Stimulated activated CD8-positive, alpha-beta memory T cell treated with anti-CD3 and anti-CD28 coated beads, Interleukin-12 subunit alpha, Interleukin-12 subunit beta, amount 100 ng/mL, for 4 hours (primary cell): ENCODE results near the gene PDXK.
"Not testable (repeated sequence)": the region's sequence is repeated elsewhere in the genome, so short reads cannot be mapped to it uniquely, and the experiment has no call there.

Source experiments
- DNase-seq: peaks from one replicate; pipeline ENCODE4 v3.0.0-alpha.2; 2020; ENCODE audit warnings: low read depth

PDXK gene

DNA sequence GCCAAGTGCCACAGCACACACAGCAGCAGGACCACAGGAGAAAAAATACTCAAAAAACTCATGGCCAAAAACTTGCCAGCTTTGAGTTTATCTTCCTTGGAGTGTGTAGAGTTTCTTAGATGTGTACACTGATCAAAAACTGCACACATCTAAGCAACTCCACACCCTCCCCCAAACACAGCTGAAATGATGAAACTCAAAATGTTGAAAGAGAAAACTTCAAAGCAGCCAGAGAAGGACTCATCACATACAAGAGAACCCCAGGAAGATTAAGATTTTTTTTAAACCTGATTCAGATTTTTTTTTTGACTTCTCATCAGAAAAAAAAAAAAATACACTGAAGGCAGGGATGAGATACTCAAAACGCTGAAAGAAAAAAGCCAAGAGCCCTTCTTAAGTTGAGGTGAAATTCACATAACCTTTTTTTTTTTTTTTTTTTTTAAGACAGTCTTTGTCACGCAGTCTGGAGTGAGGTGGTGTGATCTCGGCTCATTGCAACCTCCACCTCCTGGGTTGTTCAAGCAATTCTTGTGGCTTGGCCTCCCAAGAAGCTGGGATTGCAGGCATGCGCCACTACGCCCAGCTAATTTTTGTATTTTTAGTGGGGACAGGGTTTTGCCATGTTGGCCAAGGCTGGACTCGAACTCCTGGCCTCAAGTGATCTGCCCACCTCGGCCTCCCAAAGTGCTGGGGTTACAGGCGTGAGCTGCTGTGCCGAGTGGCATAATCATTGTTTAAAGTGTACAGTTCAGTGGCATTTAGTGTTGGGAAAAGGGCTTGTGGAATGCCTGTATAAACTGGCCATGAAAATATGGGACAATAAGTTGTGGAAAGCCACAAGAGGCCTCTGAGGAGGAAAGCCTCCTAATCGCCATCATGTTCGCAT lies 20.9 kb upstream of the PDXK start:
- DNase-seq: no peak

DNA sequence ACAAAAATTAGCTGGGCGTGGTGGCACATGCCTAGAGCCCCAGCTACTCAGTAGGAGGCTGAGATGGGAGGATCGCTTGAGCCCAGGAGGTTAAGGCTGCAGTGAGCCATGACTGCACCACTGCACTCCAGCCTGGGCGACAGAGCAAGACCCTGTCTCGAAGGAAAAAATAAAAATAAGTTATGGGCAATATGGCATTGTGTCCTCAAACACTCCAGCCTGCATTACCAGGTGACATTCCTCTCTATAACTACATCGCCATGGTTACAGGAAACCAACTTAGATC lies 19.5 kb upstream of the PDXK start:
- not testable (repeated sequence) for DNase-seq

DNA sequence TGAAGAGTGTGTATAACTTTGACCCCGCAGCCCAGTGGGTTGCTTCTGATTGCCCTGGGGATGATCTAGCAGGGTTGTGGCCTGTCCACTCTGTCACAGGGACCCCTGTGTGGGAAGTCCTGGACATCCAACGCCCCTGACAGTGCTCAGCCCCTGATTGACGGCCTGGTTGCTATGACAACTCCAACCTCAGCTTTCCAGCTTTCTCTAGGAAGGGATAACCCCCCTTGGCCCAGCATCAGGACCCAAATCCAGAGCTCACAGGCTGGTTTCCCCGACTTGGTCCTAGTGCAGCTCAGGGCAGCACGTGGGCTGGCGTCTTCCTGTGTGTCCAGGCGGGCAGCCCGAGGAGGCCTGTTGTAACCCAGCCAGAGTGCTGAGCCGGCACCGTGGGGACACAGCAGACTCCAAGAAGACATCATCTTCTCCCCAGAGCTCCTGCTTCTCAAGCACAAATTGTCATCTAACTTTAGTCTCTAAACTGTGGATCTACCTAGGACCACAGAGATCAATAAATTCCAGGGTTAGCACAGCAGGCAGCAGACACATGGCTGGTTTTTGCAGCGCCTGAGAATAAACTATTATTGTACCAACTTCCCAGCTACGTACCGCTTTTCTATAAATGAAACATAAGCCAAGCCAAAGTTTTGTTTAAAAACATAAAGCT lies 18.9 kb upstream of the PDXK start:
- DNase-seq: no peak

DNA sequence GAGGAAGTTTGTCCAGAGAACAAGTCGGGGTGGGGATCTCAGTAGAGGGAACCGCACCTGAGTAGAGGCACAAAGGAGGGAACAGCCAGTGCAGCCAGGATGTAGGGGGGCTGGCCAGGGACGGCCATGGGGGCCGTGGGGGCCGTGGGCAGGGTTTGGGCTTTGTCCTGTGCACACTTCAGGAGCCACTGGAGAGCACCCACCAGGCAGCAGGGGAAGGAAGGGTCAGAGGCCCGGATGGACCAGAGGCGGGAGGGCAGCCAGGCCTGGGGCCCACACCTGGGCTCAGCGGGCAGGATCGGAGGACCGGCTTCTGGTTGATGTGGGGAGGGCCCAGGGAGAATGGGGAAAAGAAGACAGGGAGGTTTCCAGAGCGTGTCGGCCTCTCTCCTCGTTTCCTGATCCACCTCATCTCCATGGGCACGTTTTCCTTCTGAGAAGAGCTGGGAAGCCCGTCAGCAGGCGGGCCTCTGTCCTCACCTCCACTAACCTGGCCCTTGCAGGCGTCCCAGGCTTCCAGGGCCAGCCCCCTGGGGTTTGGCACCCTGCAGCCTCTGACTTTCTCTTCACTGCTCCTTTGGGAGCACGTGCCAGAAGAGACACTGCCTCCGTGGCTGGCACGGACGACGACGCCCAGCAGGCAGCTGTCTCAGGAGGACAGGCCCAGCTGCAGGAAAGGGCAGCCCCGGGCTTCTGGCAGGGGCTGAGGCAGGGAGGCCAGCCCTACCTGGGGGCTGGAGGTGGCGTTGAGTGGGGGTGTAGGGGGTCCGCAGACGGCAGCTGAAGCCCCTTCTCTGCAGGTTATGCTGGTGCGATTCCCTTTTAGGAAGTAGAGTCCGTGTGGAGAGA lies 16.8 kb upstream of the PDXK start:
- DNase-seq: no peak

DNA sequence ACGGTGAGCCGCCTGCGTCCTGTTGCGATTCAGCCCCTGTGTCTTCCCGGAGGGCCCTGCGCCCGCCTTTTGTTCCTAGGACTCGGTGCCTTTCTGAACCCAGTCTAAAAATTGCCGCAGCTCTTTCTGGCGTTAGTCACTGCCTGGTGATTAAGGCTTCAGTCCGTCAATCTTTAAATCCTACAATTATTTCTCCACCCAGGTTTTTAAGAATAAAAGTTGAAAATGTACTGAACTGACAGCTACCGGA lies 16.2 kb upstream of the PDXK start:
- no peak for DNase-seq

DNA sequence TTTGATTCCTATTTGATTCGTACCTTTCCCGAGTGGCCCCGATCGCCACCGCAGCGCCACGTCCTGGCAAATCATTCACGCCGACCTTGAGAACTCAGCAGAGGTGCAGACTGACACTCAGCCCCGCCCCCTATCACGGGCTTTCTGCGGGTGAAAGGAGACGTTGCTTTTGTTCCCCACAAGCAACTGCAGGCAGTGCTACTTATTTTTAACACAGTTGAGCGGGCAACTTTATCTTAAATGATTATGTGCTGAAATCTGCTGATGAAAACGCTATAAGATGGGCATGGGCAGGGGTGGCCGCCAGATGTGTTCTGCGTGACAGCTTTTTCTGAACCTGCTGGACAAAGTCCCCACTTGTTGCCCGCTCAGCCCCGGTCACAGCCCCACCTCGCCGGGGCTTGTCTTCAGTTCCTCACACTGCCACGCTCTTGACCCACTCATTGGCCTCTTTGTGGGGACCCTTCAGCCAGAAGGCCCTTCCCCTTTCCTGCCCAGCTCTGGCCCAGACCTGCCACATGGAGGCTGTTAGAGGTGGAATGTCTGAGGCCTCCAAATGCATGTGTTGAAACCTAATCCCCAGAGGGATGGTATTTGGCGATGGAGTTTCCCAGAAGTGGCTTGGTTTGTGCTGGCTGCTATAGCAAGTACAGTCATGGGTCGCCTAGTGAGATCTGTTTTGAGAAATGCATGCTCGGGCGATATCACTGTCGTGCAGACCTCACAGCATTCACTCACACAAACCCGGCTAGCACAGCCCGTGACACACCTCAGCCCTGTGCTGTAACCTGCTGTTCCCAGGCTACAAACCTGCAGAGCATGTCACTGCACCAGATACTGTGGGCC lies 15.7 kb upstream of the PDXK start:
- DNase-seq: no peak

DNA sequence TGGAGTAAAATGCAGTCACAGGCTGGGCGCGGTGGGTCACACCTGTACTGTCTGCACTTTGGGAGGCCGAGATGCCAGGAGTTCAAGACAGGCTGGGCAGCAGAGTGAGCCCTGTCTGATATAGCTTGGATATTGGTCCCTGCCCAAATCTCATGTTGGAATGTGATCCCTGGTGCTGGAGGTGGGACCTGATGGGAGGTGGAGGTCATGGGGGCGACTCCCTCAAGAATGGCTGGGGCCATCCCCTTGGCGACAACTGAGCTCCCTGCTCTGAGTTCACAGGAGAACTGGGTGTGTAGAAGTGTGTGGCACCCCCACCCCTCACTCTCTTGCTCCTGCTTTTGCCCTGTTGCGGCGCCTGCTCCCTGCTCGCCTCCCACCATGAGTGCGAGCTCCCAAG lies 11.5 kb upstream of the PDXK start:
- DNase-seq: no peak

DNA sequence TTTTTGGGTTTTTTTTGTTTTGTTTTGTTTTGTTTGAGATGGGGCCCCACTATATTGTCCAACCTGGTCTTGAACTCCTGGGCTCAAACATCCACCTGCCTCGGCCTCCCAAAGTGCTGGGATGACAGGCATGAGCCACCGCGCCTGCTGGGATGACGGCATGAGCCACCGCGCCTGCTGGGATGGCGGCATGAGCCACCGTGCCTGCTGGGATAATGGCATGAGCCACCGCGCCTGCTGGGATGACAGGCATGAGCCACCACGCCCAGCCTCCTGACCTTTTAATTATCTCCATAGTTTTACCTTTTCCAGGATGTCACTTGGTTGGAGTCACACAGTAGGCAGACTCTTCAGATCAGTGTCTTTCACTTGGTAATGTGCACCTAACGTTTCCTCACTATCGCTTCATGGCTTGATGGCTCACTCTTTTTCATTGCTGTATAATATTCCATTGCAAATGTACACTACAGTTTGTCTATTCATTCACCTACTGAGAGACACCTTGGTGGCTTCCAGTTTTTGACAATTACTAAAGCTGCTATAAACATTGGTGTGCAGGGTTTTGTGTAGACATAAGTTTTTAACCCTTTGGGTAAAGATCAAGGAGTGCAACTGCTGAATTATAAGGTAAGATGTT lies 10.1 kb upstream of the PDXK start:
- DNase-seq: no peak

DNA sequence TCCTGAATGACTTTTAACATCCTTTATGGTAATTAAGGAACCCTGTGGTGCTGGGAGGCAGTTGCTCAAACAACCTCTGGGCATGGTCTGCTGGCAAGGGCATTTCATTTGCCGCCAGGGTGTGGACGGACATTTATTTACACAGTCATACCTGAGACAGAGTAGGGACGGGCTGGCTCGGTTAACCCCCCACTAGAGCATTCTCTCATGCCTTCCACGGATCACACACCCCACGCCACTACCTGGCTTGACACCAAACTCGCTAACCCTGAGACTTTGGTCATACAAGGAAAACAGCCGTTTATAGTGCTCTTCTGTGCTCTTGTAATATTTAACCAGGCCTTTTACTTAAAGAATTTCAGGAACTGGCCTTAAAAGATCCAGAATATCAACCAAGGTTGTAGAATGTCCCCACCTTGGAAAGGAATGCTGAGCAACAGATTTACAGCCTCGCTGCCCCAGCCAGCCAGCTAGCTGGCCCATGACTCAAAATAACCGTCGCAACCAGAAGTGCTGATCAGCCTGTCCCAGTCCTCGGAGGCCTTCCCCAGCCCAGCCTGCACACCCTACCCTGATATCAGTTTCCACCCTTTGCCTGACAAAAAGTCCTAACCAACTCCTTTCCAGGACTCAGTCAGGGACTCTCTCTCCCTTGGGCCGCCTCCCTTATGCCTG lies 6.5 kb upstream of the PDXK start:
- no peak for DNase-seq

DNA sequence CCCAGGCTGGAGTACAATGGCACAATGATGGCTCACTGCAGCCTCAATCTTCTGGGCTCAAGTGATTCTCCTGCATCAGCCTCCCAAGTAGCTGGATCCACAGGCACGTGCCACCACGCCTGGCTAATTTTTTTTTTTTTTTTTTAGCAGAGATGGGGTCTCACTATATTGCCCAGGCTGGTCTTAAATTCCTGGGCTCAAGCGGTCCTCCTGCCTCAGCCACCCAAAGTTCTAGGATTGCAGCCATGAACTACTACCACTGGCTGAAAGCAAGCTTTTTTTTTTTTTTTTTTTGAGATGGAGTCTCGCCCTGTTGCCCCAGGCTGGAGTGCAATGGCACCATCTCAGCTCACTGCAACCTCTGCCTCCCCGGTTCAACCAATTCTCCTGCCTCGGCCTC lies 5.8 kb upstream of the PDXK start:
- not testable (repeated sequence) for DNase-seq

DNA sequence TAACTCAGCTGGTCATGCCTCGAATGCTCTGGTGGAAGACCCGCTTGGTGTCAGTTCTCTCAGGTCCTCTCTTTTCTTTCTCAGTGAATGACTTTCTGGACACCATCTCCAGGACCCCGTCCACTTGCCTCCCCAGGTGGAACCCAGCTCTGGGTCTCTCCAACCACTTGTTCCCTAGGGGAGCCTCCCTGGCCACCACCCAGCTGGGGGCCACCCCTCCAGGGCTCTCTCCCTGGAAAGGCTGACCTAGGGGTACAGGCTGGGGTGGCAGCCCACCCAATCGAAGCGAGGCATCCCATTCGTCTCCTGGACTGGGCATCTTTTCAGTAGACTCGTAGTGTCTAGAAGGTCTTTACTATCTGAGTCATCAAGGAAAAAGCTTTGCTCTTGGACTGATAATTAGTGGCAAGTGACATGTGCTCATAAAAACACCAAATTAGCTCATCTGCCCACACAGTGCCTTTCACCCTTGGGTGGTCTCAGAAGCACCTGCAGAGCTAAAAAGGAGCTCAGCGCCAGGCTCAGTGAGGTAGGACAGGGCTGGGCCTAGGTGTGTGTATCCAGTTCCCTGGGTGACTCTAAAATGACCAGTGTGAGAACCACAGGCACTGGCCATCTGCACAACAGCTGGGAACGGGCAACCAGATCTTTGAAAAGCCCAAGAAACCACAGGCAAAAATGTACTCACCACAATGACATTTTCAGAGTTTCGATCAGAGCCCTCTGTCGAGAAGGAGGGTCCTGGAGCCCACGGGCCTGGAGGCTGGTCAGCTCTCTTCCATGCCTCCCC lies 2.4 kb upstream of the PDXK start:
- DNase-seq: no peak

DNA sequence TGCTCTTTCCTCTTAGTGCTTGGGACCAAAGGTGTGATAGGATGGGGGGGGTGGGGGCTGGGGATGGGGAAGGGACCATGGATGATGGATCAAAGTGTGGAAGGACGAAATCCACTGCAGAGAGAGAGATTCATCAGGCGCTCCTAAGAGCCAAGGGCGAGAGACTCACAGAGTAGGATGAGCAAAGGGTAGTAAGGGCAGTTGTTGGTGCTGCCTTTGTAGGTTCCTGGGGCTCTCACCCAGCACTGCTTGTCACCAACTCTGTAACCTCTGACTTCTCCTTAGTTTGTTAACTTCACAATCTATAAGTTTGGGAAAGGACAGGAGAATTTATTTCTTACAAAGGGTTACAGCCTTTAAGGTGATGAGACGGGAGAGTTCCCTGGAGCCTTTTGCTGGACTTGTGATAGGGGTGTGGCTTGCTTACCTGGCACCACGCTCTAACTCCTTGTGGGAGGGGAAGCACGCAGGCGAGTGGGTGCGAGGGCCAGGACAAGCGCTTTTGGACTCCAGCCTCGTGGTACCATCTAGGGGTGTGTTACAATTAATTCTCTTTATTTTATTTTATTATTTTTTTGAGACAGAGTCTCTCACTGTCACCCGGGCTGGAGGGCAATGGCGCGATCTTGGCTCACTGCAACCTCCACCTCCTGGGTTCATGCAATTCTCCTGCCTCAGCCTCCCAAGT lies 1.6 kb upstream of the PDXK start:
- no peak for DNase-seq

DNA sequence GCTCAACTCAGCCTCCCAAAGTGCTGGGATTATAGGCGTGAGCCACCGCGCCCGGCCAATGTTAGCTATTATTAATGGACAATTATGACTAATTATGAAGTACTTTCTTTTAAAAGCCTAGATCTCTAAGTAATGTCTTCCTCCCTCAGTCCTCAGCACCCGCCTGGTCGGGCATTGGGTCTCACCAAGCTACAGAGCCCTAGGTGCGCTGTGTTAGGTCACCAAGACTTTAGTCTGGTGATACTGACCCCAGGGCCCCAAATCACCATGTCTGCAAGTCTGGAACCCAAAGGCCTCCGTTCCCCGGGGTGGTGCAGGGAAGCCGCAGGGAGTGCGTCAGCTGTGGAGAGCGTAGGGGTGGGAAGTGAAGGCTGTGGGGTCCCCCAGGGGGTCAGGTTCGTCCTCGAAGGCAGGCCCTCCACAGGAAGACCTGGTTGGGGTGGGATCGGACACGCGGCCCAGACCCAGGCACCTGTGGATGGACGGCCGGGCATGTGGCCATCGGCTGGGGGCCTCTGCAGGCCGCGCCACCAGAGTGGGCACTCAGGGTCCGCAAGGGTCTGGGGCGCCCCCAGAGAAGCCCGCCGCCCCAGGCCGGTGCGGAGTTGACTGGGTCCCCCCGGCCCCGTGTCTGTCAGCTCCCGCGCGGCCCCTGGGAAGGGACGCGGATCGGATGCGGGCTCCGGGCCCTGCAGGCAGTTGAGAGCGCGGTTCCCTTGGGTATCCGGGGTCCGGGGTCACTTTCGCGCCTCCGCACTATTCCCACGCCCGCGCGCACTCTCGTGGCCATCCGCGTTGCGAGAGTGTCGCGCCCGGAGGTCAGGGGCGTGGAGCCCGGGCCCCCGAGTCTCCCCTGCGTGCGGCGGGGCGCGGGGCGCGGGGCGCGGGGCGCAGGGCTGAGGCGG lies 710 bp upstream of the PDXK start:
- no peak for DNase-seq

DNA sequence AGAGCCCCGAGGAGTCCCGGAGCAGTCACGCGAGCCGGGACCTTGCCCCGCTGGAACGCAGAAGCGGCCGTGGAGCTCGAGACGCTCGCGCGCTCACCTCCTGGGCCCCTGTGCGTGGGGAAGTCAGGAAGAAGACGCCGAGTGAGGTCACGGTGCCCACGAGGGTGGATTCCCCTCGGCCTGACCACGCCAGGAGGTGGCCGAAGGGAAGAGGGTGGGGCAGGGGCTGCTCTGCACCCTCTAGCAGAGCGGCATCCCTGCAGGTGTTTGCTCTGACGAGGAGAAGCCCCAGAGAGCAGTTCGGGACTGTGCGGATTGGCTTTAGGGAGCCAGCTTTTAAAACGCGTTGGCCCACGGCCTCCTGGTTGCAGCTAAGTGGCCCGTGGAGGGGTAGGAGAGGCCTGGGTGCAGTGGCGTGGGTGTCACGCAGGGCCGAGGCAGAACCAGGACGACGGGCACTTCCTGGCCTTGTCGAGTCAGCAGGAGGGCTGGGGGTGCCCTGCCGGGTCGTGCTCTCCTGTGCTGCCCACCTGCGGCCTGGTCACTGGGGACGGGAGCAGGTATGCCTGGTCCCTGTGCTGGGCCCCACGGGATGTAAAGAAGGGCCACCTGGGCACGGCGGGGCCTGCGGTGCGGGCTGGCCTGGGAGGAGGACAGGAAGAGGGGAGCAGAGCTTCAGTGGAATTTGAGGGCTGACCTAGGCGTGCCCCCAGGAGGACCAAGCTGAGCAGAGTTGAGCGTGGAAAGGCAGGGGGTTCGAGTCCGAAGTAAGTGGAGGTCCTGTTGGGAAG lies 1.0 kb downstream of the PDXK start:
- DNase-seq: no peak

DNA sequence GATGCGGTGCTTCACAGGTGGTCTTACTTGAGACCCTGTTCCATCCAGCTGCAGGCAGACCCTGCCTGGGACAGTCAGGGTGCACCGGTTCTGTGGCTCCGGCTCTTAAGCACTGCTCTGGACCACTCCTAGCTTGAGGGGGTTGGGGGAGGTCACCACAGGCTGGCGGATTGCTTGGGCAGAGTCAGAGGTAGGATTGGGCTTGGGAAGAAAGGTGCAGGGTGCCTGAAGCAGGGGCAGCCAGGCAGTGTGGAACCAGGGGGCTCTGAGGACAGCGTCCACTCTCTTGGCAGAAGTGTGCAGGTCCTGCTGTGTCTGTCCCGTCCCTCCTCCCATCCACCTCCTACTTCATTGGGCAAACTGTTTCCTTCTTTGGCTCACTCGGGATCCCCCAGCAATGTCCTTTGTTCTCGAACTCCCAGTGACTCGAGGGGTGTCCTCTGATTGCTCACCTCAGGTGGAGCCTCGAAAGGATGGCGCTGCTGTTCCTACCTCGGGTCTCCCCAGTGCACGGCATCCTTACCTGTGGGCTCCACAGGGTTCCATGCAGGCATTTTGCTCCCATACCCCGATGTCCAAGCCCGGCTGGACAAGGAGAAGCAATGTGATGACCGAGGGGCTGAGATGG lies 1.7 kb downstream of the PDXK start:
- DNase-seq: no peak

DNA sequence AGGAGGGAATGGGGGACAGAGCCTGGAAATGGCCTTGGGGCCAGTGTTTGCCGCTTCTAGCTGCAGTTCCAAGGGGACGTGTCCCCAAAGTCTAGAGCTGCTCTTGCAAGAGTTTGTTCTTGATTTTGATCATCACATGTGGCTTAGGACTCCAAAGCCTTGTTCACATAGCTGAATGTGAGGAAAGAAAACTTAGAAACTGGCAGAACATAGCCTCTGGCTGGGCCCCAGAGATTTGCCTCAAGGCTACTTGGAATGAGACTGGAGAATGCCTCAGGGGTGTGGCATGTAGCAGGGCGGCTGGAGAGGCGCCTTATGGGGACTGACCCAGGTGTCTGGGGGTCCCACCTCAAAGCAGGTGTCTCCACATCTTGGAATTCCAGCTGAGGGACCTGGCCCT lies 2.3 kb downstream of the PDXK start:
- DNase-seq: no peak

DNA sequence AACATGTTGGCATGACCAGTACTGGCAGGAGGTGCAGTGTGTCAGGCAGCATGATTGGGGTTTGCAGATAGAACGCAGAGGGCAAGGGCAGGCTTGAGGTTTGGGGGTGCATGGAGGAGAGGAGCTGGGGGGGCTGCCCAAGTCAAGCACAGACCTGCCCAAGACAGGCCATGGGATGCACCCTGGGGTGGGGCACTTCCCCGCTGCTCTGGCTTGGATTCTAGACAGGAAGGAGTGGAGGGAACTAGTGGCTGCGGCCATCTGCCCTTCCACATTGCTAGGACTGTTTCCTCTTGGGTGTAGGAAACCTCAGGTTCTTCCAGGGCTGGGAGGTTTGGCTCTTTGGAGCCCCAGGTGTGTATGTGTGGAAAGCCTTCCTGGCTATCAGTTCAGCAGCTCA lies 3.0 kb downstream of the PDXK start:
- DNase-seq: no peak

DNA sequence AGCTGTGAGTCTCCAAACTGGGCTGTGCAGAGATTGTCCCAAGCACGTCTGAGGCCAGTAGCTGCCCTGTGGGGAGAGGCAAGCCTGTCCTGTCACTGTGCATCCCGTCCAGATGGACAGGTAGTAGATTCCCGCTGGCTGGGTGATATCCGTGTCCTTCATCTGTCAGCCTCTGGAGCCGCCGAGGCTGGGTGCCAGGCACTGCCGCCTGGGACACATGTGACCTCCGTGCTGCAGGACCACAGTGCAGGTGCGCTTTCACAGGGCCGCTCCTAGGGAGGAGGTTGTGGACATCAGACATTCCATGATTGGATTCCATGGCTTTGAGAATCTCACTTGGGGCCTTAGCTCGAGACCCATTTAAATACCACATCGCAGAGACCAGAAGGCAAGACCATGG lies 4.7 kb downstream of the PDXK start:
- no peak for DNase-seq
